ENCODE results near the gene TIMM17B.

The TIMM17B gene

GRCh38 chrX:48918643-48919340 lies 21.2 kb upstream of the TIMM17B start, which contains the start of gene PIM2:
Gene PIM2, minus strand, starts transcription at chrX:48919024. Its CDS starts 190 bp downstream, at chrX:48918834.
- no peak for DNase-seq (ENCODE audit: low read depth)

- no peak for DNase-seq (ENCODE audit: low read depth)
Observed at GRCh38 chrX:48918301-48918642, 20.7 kb upstream of the TIMM17B start.

- no peak for DNase-seq (ENCODE audit: low read depth)
Observed at GRCh38 chrX:48917139-48918001, 19.8 kb upstream of the TIMM17B start.

GRCh38 chrX:48914593-48915493 lies 17.3 kb upstream of the TIMM17B start:
- DNase-seq (ENCODE audit: low read depth): no peak

- no peak for DNase-seq (ENCODE audit: low read depth)
Observed at GRCh38 chrX:48913605-48914366, 16.2 kb upstream of the TIMM17B start.

- DNase-seq (ENCODE audit: low read depth): no peak
Observed at GRCh38 chrX:48911412-48912182, 14.0 kb upstream of the TIMM17B start, which contains the start of gene SLC35A2. Gene SLC35A2, minus strand, starts transcription at chrX:48911646. Its CDS starts 10 bp downstream, at chrX:48911636.

GRCh38 chrX:48910926-48911411 lies 13.4 kb upstream of the TIMM17B start:
- DNase-seq (ENCODE audit: low read depth): no peak

- DNase-seq (ENCODE audit: low read depth): no peak
Observed at GRCh38 chrX:48909703-48910294, 12.2 kb upstream of the TIMM17B start.

GRCh38 chrX:48908600-48908999 lies 11.0 kb upstream of the TIMM17B start:
- no peak for DNase-seq (ENCODE audit: low read depth)

GRCh38 chrX:48905090-48905790 lies 7.7 kb upstream of the TIMM17B start:
- DNase-seq (ENCODE audit: low read depth): no peak

- no peak for DNase-seq (ENCODE audit: low read depth)
Observed at GRCh38 chrX:48904626-48905025, 7.1 kb upstream of the TIMM17B start.

GRCh38 chrX:48904180-48904579 lies 6.6 kb upstream of the TIMM17B start:
- DNase-seq (ENCODE audit: low read depth): no peak

GRCh38 chrX:48903290-48903689 lies 5.7 kb upstream of the TIMM17B start:
- no peak for DNase-seq (ENCODE audit: low read depth)

- DNase-seq (ENCODE audit: low read depth): no peak
Observed at GRCh38 chrX:48902776-48903175, 5.2 kb upstream of the TIMM17B start.

- no peak for DNase-seq (ENCODE audit: low read depth)
Observed at GRCh38 chrX:48902135-48902534, 4.6 kb upstream of the TIMM17B start.

- no peak for DNase-seq (ENCODE audit: low read depth)
Observed at GRCh38 chrX:48901069-48901468, 3.5 kb upstream of the TIMM17B start.

GRCh38 chrX:48899078-48899410 lies 1.5 kb upstream of the TIMM17B start:
- DNase-seq (ENCODE audit: low read depth): no peak

- no peak for DNase-seq (ENCODE audit: low read depth)
Observed at GRCh38 chrX:48897157-48897624, 377 bp downstream of the TIMM17B start.

- DNase-seq (ENCODE audit: low read depth): no peak
Observed at GRCh38 chrX:48896611-48897011, 957 bp downstream of the TIMM17B start.

Data from non-pigmented ciliary epithelial cell (primary cell).